GM12874 (cell line): ENCODE results near the gene PPP1R15B.

Experiments used
- CTCF ChIP-seq: IDR thresholded peaks from 2 replicates; pipeline ENCODE4 v1.5.1; 2011; ENCODE audit warnings: low read depth, mild to moderate bottlenecking, control low read depth, low read length, moderate library complexity; ENCODE audit not compliant: insufficient read depth

PPP1R15B gene

GRCh38 chr1:204363335-204364114 lies 48.1 kb downstream of the PPP1R15B start:
- TF ChIP-seq CTCF = peak; percentile 94

- no peak for TF ChIP-seq CTCF
These were observed 48.7 kb downstream of the PPP1R15B start for GRCh38 chr1:204362984-204363334.

GRCh38 chr1:204361781-204362180 lies 49.8 kb downstream of the PPP1R15B start:
- TF ChIP-seq CTCF = no peak

DNA sequence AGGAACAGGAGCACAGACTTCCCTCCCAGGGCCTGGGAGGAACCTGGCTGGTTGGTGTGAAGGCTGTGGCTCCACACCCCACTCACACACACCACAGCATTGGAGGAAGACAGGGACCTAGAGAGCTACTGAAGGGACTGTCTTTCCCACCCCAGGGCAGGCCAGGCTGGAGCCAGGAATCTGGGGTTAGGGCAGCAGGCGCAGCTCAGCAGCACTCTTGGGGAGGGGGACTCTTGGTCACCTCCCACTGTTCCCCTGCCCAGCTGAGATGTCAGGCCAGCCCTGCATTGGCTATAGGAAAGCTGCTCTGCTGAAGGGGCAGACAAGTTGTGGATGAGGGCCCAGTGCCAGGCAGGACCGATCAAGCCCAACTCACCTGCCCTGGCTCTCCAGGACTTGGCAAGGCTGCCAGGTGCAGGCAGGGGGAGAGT lies 50.3 kb downstream of the PPP1R15B start:
- TF ChIP-seq CTCF = no peak

DNA sequence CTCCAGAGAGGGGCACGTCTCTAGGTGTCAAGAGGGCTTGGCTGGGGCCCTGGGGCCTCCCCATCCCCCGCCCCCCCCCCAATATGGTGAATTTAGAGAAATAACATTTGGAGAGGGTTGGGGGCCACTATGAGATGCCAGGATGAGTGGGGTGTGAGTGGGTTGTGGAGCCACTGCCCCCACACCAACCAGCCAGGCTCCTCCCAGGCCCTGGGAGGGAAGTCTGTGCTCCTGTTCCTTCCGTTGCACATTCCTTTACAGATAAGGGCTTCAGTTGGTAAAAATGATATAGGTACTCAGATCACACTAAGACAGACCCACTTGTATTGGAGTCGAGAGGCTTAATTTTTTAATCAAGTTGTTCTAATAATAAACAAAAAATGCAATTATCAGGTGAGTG lies 51.3 kb downstream of the PPP1R15B start:
- no peak for TF ChIP-seq CTCF

GRCh38 chr1:204359474-204360255 lies 52.0 kb downstream of the PPP1R15B start, which contains the start of gene PLEKHA6:
TSS of gene PLEKHA6 (minus strand) at chr1:204359929. CDS start at chr1:204273727, 86,202 bp downstream.
- no peak for TF ChIP-seq CTCF

DNA sequence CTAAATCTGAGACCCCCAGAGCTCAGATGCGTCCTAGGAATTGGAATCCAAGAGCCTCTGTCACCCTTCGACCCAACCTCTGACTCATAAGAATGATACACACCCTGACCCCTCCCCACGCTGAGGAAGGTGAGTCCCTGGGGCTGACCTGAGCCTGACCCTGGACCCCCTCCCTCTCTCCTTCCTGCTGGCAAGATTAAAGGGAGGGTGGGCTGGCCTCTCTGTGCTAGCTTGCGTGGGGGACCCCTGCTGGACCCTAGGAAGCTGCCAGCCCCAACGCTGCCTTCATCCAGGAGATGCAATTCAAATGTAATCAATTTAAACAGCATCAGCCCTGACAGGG lies 52.5 kb downstream of the PPP1R15B start:
- no peak for TF ChIP-seq CTCF
